Gastrocnemius medialis (tissue), 4 donors: Measurements from ENCODE around the gene RNLS. TPM values are rescaled to one million over a fixed set of nuclear protein-coding genes. Genes with fewer than 3 reads are reported as not detected.

Experiments used
- ATAC-seq, 2 donors: fragments of 150-250 bp; one replicate each; pipeline ENCODE4 v1.9.1; 2016
- DNase-seq, 2 donors: peaks; one replicate each; pipeline ENCODE4 v3.0.0-alpha.2; 2019
- H3K27ac ChIP-seq, 4 donors: fragments of 200-600 bp; sonication (generic); 1 replicate in 1 of 4; 2 replicates in 3 of 4; pipeline ENCODE4 v1.5.1; 2016 to 2018; ENCODE audit warnings: mild to moderate bottlenecking in 2 of 4, moderate library complexity in 1 of 4
- H3K27me3 ChIP-seq, 3 donors: fragments of 200-600 bp; sonication (generic) in 2 of 3; 1 replicate in 1 of 3; 2 replicates in 2 of 3; pipeline versions ENCODE4 v1.5.1 to v1.6.0; 2016 to 2019; ENCODE audit warnings: mild to moderate bottlenecking in 1 of 3, moderate library complexity in 1 of 3
- H3K36me3 ChIP-seq, 2 donors: fragments of 200-600 bp; sonication (generic) in 1 of 2; one replicate each; pipeline ENCODE4 v1.5.1; 2017 to 2018
- H3K4me1 ChIP-seq, 2 donors: fragments of 200-600 bp; sonication (generic) in 1 of 2; one replicate each; pipeline ENCODE4 v1.5.1; 2016 to 2017; ENCODE audit warnings: mild to moderate bottlenecking in 2 of 2
- H3K4me3 ChIP-seq, 4 donors: fragments of 200-600 bp; sonication (generic) in 3 of 4; 1 replicate in 1 of 4; 2 replicates in 3 of 4; pipeline ENCODE4 v1.5.1; 2016 to 2019; ENCODE audit warnings: mild to moderate bottlenecking in 2 of 4
- H3K9me3 ChIP-seq, 3 donors: fragments of 200-600 bp; sonication (generic) in 2 of 3; 1 replicate in 1 of 3; 2 replicates in 2 of 3; pipeline ENCODE4 v1.5.1; 2016 to 2019
- CTCF ChIP-seq, 5 experiments: fragments of 450-650 bp in 3 of 5; fragments of 200-600 bp in 2 of 5; sonication (generic) in 2 of 5; IDR thresholded peaks in 4 of 5; conservative IDR thresholded peaks in 1 of 5; 1 replicate in 4 of 5; 2 replicates in 1 of 5; pipeline ENCODE4 v1.5.1; 2016 to 2019; ENCODE audit warnings: antibody characterized with exemption in 5 of 5, mild to moderate bottlenecking in 3 of 5, moderate library complexity in 3 of 5
- POLR2A ChIP-seq, 2 donors: fragments of 450-650 bp; IDR thresholded peaks; one replicate each; pipeline ENCODE4 v1.6.1; 2017; ENCODE audit warnings: antibody characterized with exemption in 2 of 2, mild to moderate bottlenecking in 2 of 2, moderate library complexity in 2 of 2
- in situ Hi-C, 4 donors: fragments of 200-750 bp; cut with MboI; loops; one replicate each; pipeline versions ENCODE4 v1.15.0 to v1.8.0; 2017; ENCODE audit warnings: low sequenced_read_pairs in 4 of 4
- intact Hi-C: fragments of 100-400 bp; cut with DNase I; formaldehyde crosslinking; loops from one replicate; pipeline ENCODE4 v1.15.1; 2023; ENCODE audit warnings: low total_unique reads
- total RNA-seq, 4 donors: library from RNA; depleted of rRNA; stranded (reverse); fragments of >200 nt; gene quantifications; one replicate each; pipeline versions ENCODE4 v1.1.0 to v1.2.3, GENCODE V29; 2016

Gene RNLS
- total RNA-seq, 4 donors from 2014 or later, result 8.1 to 17.5 (median 9.7) TPM

GRCh38 chr10:88555190-88555908 is 27.8 kb downstream of the RNLS start:
- Histone ChIP-seq H3K4me3 (no peak overlapping the region), H3K27ac (no peak overlapping the region), H3K4me1 (peaks cover 0 to 6% of the 10 kb centered on the region in 2 donors), H3K9me3 (no peaks in the 10 kb centered on the region), H3K27me3 (no peaks in the 10 kb centered on the region), H3K36me3 (no peaks in the 10 kb centered on the region)
- DNase-seq (no peak), ATAC-seq (no peak)
- in situ Hi-C loops, result loop anchor here in 2 of 4 donors (10.0 to 25.0 kb wide), 3 partner anchors 418 to 718 kb away; no protein-coding TSS in a partner anchor
- no peak for TF ChIP-seq POLR2A (IDR thresholded peaks at IDR 0.05)
- no peak for TF ChIP-seq CTCF (IDR thresholded peaks at IDR 0.05 in 4 of 5, conservative IDR thresholded peaks at IDR 0.05 in 1 of 5)
- intact Hi-C loops, result no loop called here

- intact Hi-C loops, result loop anchor here (1.0 to 5.0 kb wide), 3 partner anchors 152 to 703 kb away; no protein-coding TSS in a partner anchor
- H3K9me3 ChIP-seq, result no peaks in the 10 kb centered on the region
- H3K27ac ChIP-seq, result no peak overlapping the region
- peak; percentile 40 to 71 for DNase-seq
- peaks cover 0 to 6% of the 10 kb centered on the region in 2 donors for H3K4me1 ChIP-seq
- TF ChIP-seq CTCF (IDR thresholded peaks at IDR 0.05 in 4 of 5, conservative IDR thresholded peaks at IDR 0.05 in 1 of 5), result peak; percentile 71 to 83 (median 79)
- no peak for TF ChIP-seq POLR2A (IDR thresholded peaks at IDR 0.05)
- H3K4me3 ChIP-seq, result no peak overlapping the region
- H3K27me3 ChIP-seq, result no peaks in the 10 kb centered on the region
- in situ Hi-C loops, result loop anchor here in 3 of 4 donors (5.0 to 25.0 kb wide), 5 partner anchors 151 to 716 kb away; no protein-coding TSS in a partner anchor
- no peaks in the 10 kb centered on the region for H3K36me3 ChIP-seq
- peak; percentile 98 to 99 for ATAC-seq
Observed at GRCh38 chr10:88553116-88553752, 29.9 kb downstream of the RNLS start.

GRCh38 chr10:88551246-88551645 is 31.9 kb downstream of the RNLS start:
- Histone ChIP-seq H3K9me3 (no peaks in the 10 kb centered on the region), H3K27me3 (no peaks in the 10 kb centered on the region), H3K4me1 (peaks cover 0 to 6% of the 10 kb centered on the region in 2 donors), H3K36me3 (no peaks in the 10 kb centered on the region), H3K4me3 (no peak overlapping the region), H3K27ac (no peak overlapping the region)
- DNase-seq (no peak), ATAC-seq (no peak)
- intact Hi-C loops, result loop anchor here (5.0 kb wide), 1 partner anchor 164 kb away; no protein-coding TSS in a partner anchor
- in situ Hi-C loops, result loop anchor here in 3 of 4 donors (5.0 to 25.0 kb wide), 5 partner anchors 149 to 714 kb away; no protein-coding TSS in a partner anchor
- TF ChIP-seq POLR2A (IDR thresholded peaks at IDR 0.05) (no peak), CTCF (IDR thresholded peaks at IDR 0.05 in 4 of 5, conservative IDR thresholded peaks at IDR 0.05 in 1 of 5) (no peak)

- DNase-seq, result no peak
- Histone ChIP-seq H3K36me3 (no peaks in the 10 kb centered on the region), H3K27me3 (no peaks in the 10 kb centered on the region), H3K27ac (no peak overlapping the region), H3K9me3 (no peaks in the 10 kb centered on the region), H3K4me1 (peaks cover 0 to 6% of the 10 kb centered on the region in 2 donors), H3K4me3 (no peak overlapping the region)
- intact Hi-C loops (no loop called here), in situ Hi-C loops (loop anchor here in 2 of 4 donors (10.0 kb wide), 3 partner anchors 132 to 692 kb away; no protein-coding TSS in a partner anchor)
- TF ChIP-seq POLR2A (IDR thresholded peaks at IDR 0.05), result no peak
- TF ChIP-seq CTCF (IDR thresholded peaks at IDR 0.05 in 4 of 5, conservative IDR thresholded peaks at IDR 0.05 in 1 of 5), result no peak
- no peak for ATAC-seq
Observed at GRCh38 chr10:88546497-88546896, 36.6 kb downstream of the RNLS start.
